ENCODE data around the gene ZDHHC14. TPM values are rescaled to one million over a fixed set of nuclear protein-coding genes. Genes with fewer than 3 reads are reported as not detected.

ZDHHC14 gene
- polyA plus RNA-seq, 1 donor (not counting 4 experiments of a cell fraction or from before 2014, with no cell fraction given), result 6.4 TPM

DNA sequence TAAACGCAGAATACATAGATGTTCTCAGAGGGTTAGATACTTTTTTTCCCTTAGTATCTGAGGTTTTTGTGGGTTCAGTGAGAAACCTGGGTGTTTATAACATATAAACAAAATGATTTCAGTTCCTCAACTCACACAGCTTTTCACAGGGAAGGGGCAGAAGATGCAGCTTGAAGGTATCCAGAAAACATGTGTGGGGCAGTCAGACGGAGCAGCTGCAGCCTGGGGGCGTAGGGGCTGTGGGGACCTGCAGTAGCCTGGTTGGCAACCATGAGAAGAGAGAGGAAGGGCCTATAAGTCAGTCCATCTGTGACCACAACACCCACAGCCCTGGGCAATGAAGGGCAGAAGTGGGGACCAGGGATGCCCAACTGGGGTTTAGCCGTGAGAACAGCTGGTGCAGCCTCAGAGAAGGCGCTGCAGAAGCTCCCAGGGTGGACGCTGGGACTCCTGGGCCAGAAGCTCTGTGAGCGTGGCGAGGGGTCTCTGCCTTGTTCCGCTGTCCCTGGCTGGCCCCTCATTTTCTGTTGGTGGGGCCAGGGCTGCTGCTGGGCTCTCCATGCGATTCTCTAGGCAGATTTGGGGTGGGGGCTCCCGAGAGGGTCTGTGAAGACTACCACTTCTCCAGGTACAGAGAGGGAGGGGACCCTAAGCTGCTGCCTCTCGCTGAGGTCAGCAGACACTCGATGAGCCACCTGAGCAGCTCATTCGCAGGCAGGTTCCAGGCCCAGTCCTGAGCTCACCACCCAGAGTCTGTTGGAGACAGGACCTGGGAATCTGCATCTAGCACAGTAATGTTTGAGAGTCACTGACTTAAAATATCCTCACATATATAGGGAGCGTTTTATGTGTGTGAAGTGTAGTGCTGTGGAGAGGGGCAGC is 181.2 kb downstream of the ZDHHC14 start:
- Histone ChIP-seq H3K9ac (ENCODE audit: control insufficient read depth, extremely low read depth, insufficient read depth, low read length) (no peak overlapping the region), H3K9me1 (ENCODE audit: control insufficient read depth, extremely low read depth, insufficient read depth, low read length) (no peaks in the 10 kb centered on the region), H3K36me3 (ENCODE audit: control insufficient read depth in 2 of 2, extremely low read depth in 1 of 2, insufficient read depth in 2 of 2, low read length in 2 of 2) (no peaks in the 10 kb centered on the region), H2AFZ (ENCODE audit: control insufficient read depth, low read length) (no peak overlapping the region), H3K4me2 (ENCODE audit: control insufficient read depth, extremely low read depth, insufficient read depth, low read depth, low read length) (no peak overlapping the region), H3K4me1 (ENCODE audit: control insufficient read depth, extremely low read depth, insufficient read depth, low read length) (no peaks in the 10 kb centered on the region), H3K79me2 (ENCODE audit: control insufficient read depth, insufficient read depth, low read length) (no peaks in the 10 kb centered on the region), H3K9me3 (ENCODE audit: control insufficient read depth, low read depth, low read length) (no peaks in the 10 kb centered on the region), H3K27ac (ENCODE audit: control insufficient read depth, insufficient read depth, low read length) (no peak overlapping the region), H4K20me1 (ENCODE audit: control insufficient read depth, extremely low read depth, insufficient read depth, low read length) (no peaks in the 10 kb centered on the region), H3K4me3 (ENCODE audit: control insufficient read depth in 2 of 3, extremely low read depth in 1 of 3, insufficient read depth in 2 of 3, low read depth in 1 of 3, low read length in 3 of 3) (no peak overlapping the region), H3K27me3 (ENCODE audit: control insufficient read depth, extremely low read depth, insufficient read depth, low read length) (no peaks in the 10 kb centered on the region)
- TF ChIP-seq EZH2 (IDR thresholded peaks at IDR 0.05; ENCODE audit: low read length), result no peak
- TF ChIP-seq, protein P1, sequence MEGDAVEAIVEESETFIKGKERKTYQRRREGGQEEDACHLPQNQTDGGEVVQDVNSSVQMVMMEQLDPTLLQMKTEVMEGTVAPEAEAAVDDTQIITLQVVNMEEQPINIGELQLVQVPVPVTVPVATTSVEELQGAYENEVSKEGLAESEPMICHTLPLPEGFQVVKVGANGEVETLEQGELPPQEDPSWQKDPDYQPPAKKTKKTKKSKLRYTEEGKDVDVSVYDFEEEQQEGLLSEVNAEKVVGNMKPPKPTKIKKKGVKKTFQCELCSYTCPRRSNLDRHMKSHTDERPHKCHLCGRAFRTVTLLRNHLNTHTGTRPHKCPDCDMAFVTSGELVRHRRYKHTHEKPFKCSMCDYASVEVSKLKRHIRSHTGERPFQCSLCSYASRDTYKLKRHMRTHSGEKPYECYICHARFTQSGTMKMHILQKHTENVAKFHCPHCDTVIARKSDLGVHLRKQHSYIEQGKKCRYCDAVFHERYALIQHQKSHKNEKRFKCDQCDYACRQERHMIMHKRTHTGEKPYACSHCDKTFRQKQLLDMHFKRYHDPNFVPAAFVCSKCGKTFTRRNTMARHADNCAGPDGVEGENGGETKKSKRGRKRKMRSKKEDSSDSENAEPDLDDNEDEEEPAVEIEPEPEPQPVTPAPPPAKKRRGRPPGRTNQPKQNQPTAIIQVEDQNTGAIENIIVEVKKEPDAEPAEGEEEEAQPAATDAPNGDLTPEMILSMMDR (optimal IDR thresholded peaks at IDR 0.05 in 1 of 3, IDR thresholded peaks at IDR 0.05 in 1 of 3, conservative IDR thresholded peaks at IDR 0.05 in 1 of 3; ENCODE audit: extremely low read depth in 1 of 3, insufficient read depth in 2 of 3, low read length in 3 of 3), result no peak
- FAIRE-seq, result no peak
- dilution Hi-C loops (cut with MboI; ENCODE audit: extremely low pct_ligation_motif_present, low sequenced_read_pairs), result no loop called here
- no peak for DNase-seq (ENCODE audit: low read depth, low spot score)

DNA sequence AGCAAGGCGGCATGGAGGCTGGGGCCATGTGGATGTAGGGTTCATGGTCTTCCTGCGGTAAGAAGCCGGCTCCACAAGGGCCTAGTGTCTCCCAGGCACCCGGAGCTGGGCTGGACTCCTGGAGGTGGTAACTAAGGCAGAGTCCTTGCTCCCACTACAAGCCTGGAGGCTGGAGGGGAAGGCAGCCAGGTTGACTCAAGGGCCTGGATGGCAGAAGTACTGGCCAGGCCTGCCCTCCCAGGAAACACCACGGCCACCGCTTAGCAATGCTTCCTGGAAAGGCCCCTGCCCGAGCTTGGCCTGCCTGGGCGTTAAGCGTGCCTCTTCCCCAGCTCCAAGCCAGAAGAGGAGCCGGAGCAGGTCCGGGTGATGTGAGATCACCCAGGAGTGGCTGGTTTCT is 182.0 kb downstream of the ZDHHC14 start:
- Histone ChIP-seq H3K27ac (ENCODE audit: control insufficient read depth, insufficient read depth, low read length) (no peak overlapping the region), H3K9ac (ENCODE audit: control insufficient read depth, extremely low read depth, insufficient read depth, low read length) (no peak overlapping the region), H3K4me1 (ENCODE audit: control insufficient read depth, extremely low read depth, insufficient read depth, low read length) (no peaks in the 10 kb centered on the region), H3K4me2 (ENCODE audit: control insufficient read depth, extremely low read depth, insufficient read depth, low read depth, low read length) (no peak overlapping the region), H4K20me1 (ENCODE audit: control insufficient read depth, extremely low read depth, insufficient read depth, low read length) (no peaks in the 10 kb centered on the region), H3K9me1 (ENCODE audit: control insufficient read depth, extremely low read depth, insufficient read depth, low read length) (no peaks in the 10 kb centered on the region), H3K27me3 (ENCODE audit: control insufficient read depth, extremely low read depth, insufficient read depth, low read length) (no peaks in the 10 kb centered on the region), H3K79me2 (ENCODE audit: control insufficient read depth, insufficient read depth, low read length) (no peaks in the 10 kb centered on the region), H3K9me3 (ENCODE audit: control insufficient read depth, low read depth, low read length) (no peaks in the 10 kb centered on the region), H2AFZ (ENCODE audit: control insufficient read depth, low read length) (no peak overlapping the region), H3K4me3 (ENCODE audit: control insufficient read depth in 2 of 3, extremely low read depth in 1 of 3, insufficient read depth in 2 of 3, low read depth in 1 of 3, low read length in 3 of 3) (no peak overlapping the region), H3K36me3 (ENCODE audit: control insufficient read depth in 2 of 2, extremely low read depth in 1 of 2, insufficient read depth in 2 of 2, low read length in 2 of 2) (no peaks in the 10 kb centered on the region)
- FAIRE-seq (no peak), DNase-seq (ENCODE audit: low read depth, low spot score) (no peak)
- dilution Hi-C loops (cut with MboI; ENCODE audit: extremely low pct_ligation_motif_present, low sequenced_read_pairs), result no loop called here
- TF ChIP-seq, protein P1 (optimal IDR thresholded peaks at IDR 0.05 in 1 of 3, IDR thresholded peaks at IDR 0.05 in 1 of 3, conservative IDR thresholded peaks at IDR 0.05 in 1 of 3; ENCODE audit: extremely low read depth in 1 of 3, insufficient read depth in 2 of 3, low read length in 3 of 3), result no peak
- TF ChIP-seq EZH2 (IDR thresholded peaks at IDR 0.05; ENCODE audit: low read length), result no peak
